Kidney epithelial cell (primary cell): ENCODE results near the gene ARG1. TPM values are rescaled to one million over a fixed set of nuclear protein-coding genes. Genes with fewer than 3 reads are reported as not detected.
"Not testable (repeated sequence)": the region's sequence is repeated elsewhere in the genome, so short reads cannot be mapped to it uniquely, and the experiment has no call there.

Experiments used
- DNase-seq: peaks from one replicate; pipeline ENCODE4 v3.0.0-alpha.2; 2010; ENCODE audit warnings: low read depth
- H3K27me3 ChIP-seq: 2 replicates; pipeline ENCODE4 v1.6.0; 2011; ENCODE audit warnings: low read length; ENCODE audit not compliant: control insufficient read depth, insufficient read depth
- H3K36me3 ChIP-seq: 2 replicates; pipeline ENCODE4 v1.5.1; 2011; ENCODE audit warnings: low read length; ENCODE audit not compliant: control insufficient read depth, insufficient read depth
- H3K4me3 ChIP-seq: 2 replicates; pipeline ENCODE4 v1.5.1; 2011; ENCODE audit warnings: low read depth, mild to moderate bottlenecking, control low read depth, low read length
- CTCF ChIP-seq: IDR thresholded peaks from 2 replicates; pipeline ENCODE4 v1.5.1; 2011; ENCODE audit warnings: mild to moderate bottlenecking, moderate library complexity, low read length, control low read depth, inconsistent platforms; ENCODE audit not compliant: insufficient read depth, poor library complexity, severe bottlenecking
- total RNA-seq: library from RNA; depleted of rRNA; stranded (reverse); fragments of >200 nt; gene quantifications from 2 replicates; pipeline ENCODE4 v1.2.3, GENCODE V29; 2015

The ARG1 gene
- total RNA-seq: not detected in 2 replicates

DNA sequence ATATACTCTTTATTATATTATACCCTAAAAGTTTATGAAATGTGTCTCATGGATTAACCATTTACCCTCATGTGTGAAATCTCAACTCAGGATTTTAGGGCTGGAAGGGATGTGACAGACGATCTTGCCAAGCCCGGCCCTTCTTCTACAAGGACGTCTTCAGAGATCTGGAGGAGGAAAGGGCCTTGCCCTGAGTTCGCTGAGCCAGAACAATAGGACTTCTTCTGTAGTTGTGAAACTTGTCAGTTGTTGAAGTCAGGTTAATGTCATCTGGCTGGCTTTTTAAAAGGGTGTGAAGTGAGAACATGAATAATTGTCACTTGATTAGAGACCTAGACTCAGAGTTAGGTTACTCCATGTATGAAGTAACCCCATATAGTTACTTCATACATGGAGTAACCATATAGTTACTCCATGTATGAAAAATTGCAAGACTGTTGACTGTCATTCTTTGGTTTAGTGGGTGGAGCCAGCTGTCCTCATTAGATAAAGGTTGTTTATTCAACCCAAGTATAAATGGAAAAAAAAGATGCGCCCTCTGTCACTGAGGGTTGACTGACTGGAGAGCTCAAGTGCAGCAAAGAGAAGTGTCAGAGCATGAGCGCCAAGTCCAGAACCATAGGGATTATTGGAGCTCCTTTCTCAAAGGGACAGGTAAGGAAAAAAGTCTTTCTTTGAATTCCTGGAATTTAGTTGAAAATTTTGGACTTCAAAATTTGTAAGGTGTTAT lies at the start of gene ARG1:
ARG1 (plus strand) TSS at position 541 of the 730 bp plus-strand sequence; CDS start at position 598, 57 bp downstream.
- Histone ChIP-seq H3K36me3 (no peaks in the 10 kb centered on the region), H3K4me3 (no peak within 1 kb of the TSS), H3K27me3 (no peaks in the 10 kb centered on the region)
- TF ChIP-seq CTCF: no peak
- DNase-seq: no peak

- H3K27me3 ChIP-seq: no peaks in the 10 kb centered on the region
- no peak for TF ChIP-seq CTCF
- no peaks in the 10 kb centered on the region for H3K36me3 ChIP-seq
- DNase-seq: no peak
- H3K4me3 ChIP-seq: no peak overlapping the region
Observed at GRCh38 chr6:131523988-131524673, 48.9 kb upstream of the ARG1 start.

DNA sequence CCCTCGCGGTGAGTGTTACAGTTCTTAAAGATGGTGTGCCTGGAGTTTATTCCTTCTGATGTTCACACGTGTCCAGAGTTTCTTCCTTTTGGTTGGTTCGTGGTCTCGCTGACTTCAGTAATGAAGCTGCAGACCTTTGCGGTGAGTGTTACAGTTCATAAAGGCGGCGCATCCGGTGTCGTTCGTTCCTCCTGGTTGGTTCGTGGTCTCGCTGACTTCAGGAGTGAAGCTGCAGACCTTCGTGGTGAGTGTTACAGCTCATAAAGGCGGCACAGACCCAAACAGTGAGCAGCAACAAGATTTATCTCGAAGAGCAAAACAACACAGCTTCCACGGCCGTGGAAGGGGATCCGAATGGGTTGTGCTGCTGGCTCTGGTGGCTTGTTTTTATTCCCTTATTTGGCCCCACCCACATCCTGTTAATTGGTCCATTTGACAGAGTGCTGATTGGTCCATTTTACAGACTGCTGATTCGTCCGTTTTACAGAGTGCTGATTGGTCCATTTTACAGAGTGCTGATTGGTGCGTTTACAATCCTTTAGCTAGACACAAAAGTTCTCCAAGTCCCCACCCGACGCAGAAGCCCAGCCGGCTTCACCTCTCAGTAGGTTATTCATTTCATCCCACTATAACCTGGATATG lies 48.2 kb upstream of the ARG1 start:
- no peak for TF ChIP-seq CTCF
- no peak for DNase-seq
- Histone ChIP-seq H3K36me3 (no peaks in the 10 kb centered on the region), H3K4me3 (no peak overlapping the region), H3K27me3 (no peaks in the 10 kb centered on the region)

- DNase-seq: not testable (repeated sequence)
Observed at GRCh38 chr6:131530936-131531335, 42.1 kb upstream of the ARG1 start.

GRCh38 chr6:131531681-131532080 lies 41.3 kb upstream of the ARG1 start:
- H3K27me3 ChIP-seq, DNase-seq, H3K36me3 ChIP-seq, H3K4me3 ChIP-seq: not testable (repeated sequence)

More at GRCh38 chr6:131530936-131531335, 42.1 kb upstream of the ARG1 start:
- not testable (repeated sequence) for H3K4me3 ChIP-seq, H3K27me3 ChIP-seq, H3K36me3 ChIP-seq

DNA sequence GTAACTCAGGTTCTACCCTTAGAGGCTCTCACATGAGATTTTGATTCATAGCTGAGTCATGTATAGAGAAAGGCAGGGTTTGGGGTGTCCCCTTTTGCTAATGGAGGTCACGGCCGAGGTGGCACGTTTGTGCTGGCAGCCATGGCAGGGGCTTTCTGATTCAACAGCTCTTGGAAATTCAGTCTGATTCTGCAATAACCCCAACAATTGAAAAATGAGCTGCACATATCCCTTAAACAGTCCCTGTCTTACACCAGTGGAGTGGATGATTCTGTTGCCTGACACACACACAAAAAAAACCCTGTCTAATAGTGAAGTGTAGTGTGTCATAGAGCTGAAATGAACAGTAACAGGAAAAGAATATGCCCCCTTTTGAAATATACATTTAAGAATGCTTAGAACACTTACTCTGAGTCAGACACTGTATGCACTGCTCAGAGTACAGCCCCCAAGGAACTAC lies 40.4 kb upstream of the ARG1 start:
- no peaks in the 10 kb centered on the region for H3K27me3 ChIP-seq
- no peak for DNase-seq
- no peak overlapping the region for H3K4me3 ChIP-seq
- H3K36me3 ChIP-seq: no peaks in the 10 kb centered on the region
- TF ChIP-seq CTCF: no peak

DNA sequence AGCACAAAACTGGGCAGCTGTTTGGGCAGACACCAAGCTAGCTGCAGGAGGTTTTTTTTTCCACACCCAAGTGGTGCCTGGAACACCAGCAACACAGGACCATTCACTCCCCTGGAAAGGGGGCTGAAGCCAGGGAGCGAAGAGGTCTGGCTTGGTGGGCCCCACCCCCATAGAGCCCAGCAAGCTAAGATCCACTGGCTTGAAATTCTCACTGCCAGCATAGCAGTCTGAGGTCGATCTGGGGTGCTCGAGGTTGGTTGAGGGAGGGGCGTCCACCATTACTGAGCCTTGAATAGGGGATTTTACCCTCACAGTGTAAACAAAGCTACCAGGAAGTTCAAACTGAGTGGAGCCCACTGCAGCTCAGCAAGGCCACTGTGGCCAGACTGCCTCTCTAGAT lies 34.4 kb upstream of the ARG1 start:
- H3K27me3 ChIP-seq, H3K4me3 ChIP-seq, DNase-seq, H3K36me3 ChIP-seq: not testable (repeated sequence)
